K562 (cell line): ENCODE measurements around the gene AKAP13. TPM values are rescaled to one million over a fixed set of nuclear protein-coding genes. Genes with fewer than 3 reads are reported as not detected.

ENCODE experiments used
- BACH1 ChIP-seq: fragments of 200-800 bp; sonication (Bioruptor generic); IDR thresholded peaks from 2 replicates; pipeline ENCODE4 v1.6.1; 2016; ENCODE audit warnings: missing genetic modification characterization, missing compliant biosample characterization
- CREB3L1 ChIP-seq: fragments of 450-650 bp; IDR thresholded peaks from 2 replicates; pipeline ENCODE4 v1.6.1; 2014; ENCODE audit warnings: low read depth, mild to moderate bottlenecking, moderate library complexity, borderline replicate concordance
- CREBBP ChIP-seq: IDR thresholded peaks from one replicate; pipeline ENCODE4 v1.6.1; 2012; ENCODE audit warnings: low read depth, mild to moderate bottlenecking, control low read depth, inconsistent platforms, low read length
- PRDM10 ChIP-seq: fragments of 450-650 bp; IDR thresholded peaks from 2 replicates; pipeline ENCODE4 v1.6.1; 2018; ENCODE audit not compliant: partially characterized antibody
- TAF9B ChIP-seq: fragments of 450-650 bp; IDR thresholded peaks from 2 replicates; pipeline ENCODE4 v1.6.1; 2018; ENCODE audit warnings: mild to moderate bottlenecking; ENCODE audit not compliant: partially characterized antibody
- ZBTB43 ChIP-seq: sonication (generic); formaldehyde crosslinking; IDR thresholded peaks from 2 replicates; pipeline ENCODE4 v1.8.0; 2023; ENCODE audit warnings: mild to moderate bottlenecking, missing genetic modification reagents
- ZNF583 ChIP-seq: fragments of 250-450 bp; sonication (Bioruptor Pico); IDR thresholded peaks from 2 replicates; pipeline ENCODE4 v1.4.0; 2020
- polyA plus RNA-seq, 8 experiments: library from polyadenylated mRNA; depleted of rRNA in 4 of 8; stranded (reverse) in 5 of 8; unstranded in 3 of 8; fragments of >200 nt; fragmentation: Nextera tagmentation in 2 of 8; fragmentation: Illumina TruSeq in 1 of 8; extraction: Ambion mirVana in 2 of 8; extraction: Trizol in 1 of 8; gene quantifications; 2 replicates each; pipeline versions ENCODE4 v1.2.1 to v1.2.3, GENCODE V29; 2011 to 2014; ENCODE audit warnings: inconsistent platforms in 1 of 8, missing spikeins in 1 of 8
- total RNA-seq, 7 experiments: library from RNA; depleted of rRNA in 6 of 7; stranded (reverse); fragments of >200 nt in 6 of 7; fragmentation: Illumina TruSeq in 2 of 7; extraction: Trizol in 2 of 7; gene quantifications; 2 replicates each; pipeline versions ENCODE4 v1.2.1 to v1.2.3, GENCODE V29; 2011 to 2021; ENCODE audit warnings: low replicate concordance in 1 of 7

The AKAP13 gene
- total and polyA plus RNA-seq, 9 of the 15 experiments (the other 6 are each of a cell fraction or from before 2014, with no cell fraction given), result 0.03 to 1.7 (median 0.42) TPM

GRCh38 chr15:85718981-85719380, 338.6 kb downstream of the AKAP13 start (continued):
- TF ChIP-seq CREB3L1 (no peak), BACH1 (tag) (no peak), ZNF583 (CRISPR knock-in tag) (no peak), TAF9B (no peak), CREBBP (no peak), ZBTB43 (no peak), PRDM10 (no peak)
- TF ChIP-seq, all 486 proteins: peak for 0
